TTC549 (cell line): ENCODE measurements around the gene NPDC1.

Source experiments
- FAIRE-seq: peaks from 2 replicates; lab custom pipeline; 2012; peaks lifted over from hg19 to GRCh38; lab: Jason Lieb, UNC

NPDC1 gene

GRCh38 chr9:137025517-137025966, 20.4 kb downstream of the NPDC1 start:
- no peak for FAIRE-seq

- no peak for FAIRE-seq
Measured at GRCh38 chr9:137023583-137023991, 22.4 kb downstream of the NPDC1 start.

- FAIRE-seq: no peak
Measured at GRCh38 chr9:137023157-137023556, 22.8 kb downstream of the NPDC1 start.

- FAIRE-seq: no peak
Measured at GRCh38 chr9:137022662-137023008, 23.3 kb downstream of the NPDC1 start.

GRCh38 chr9:137021979-137022661, 23.9 kb downstream of the NPDC1 start:
- FAIRE-seq: peak; percentile 41

- no peak for FAIRE-seq
Measured at GRCh38 chr9:137021568-137021978, 24.4 kb downstream of the NPDC1 start.

- no peak for FAIRE-seq
Measured at GRCh38 chr9:137020771-137021567, 25.0 kb downstream of the NPDC1 start.

- FAIRE-seq: no peak
Measured at GRCh38 chr9:137019891-137020683, 25.9 kb downstream of the NPDC1 start.

- no peak for FAIRE-seq
Measured at GRCh38 chr9:137018761-137019559, 27.0 kb downstream of the NPDC1 start.

- no peak for FAIRE-seq
Measured at GRCh38 chr9:137017791-137018497, 28.0 kb downstream of the NPDC1 start.

GRCh38 chr9:137017071-137017470, 28.9 kb downstream of the NPDC1 start:
- no peak for FAIRE-seq

- no peak for FAIRE-seq
Measured at GRCh38 chr9:137016436-137016835, 29.5 kb downstream of the NPDC1 start.

- no peak for FAIRE-seq
Measured at GRCh38 chr9:137015976-137016375, 30.0 kb downstream of the NPDC1 start.

- no peak for FAIRE-seq
Measured at GRCh38 chr9:137015540-137015930, 30.4 kb downstream of the NPDC1 start.

- FAIRE-seq: no peak
Measured at GRCh38 chr9:137014776-137015539, 31.0 kb downstream of the NPDC1 start.

- FAIRE-seq: no peak
Measured at GRCh38 chr9:137014166-137014565, 31.8 kb downstream of the NPDC1 start.

- FAIRE-seq: no peak
Measured at GRCh38 chr9:137013571-137013940, 32.4 kb downstream of the NPDC1 start.

GRCh38 chr9:137012694-137013570, 33.0 kb downstream of the NPDC1 start:
- no peak for FAIRE-seq

GRCh38 chr9:137011907-137012675, 33.9 kb downstream of the NPDC1 start:
- no peak for FAIRE-seq
